Measurements from ENCODE around the gene SLC7A10. TPM values are rescaled to one million over a fixed set of nuclear protein-coding genes. Genes with fewer than 3 reads are reported as not detected.

SLC7A10 gene
- polyA plus RNA-seq, 1 donor, result 20.9 TPM

DNA sequence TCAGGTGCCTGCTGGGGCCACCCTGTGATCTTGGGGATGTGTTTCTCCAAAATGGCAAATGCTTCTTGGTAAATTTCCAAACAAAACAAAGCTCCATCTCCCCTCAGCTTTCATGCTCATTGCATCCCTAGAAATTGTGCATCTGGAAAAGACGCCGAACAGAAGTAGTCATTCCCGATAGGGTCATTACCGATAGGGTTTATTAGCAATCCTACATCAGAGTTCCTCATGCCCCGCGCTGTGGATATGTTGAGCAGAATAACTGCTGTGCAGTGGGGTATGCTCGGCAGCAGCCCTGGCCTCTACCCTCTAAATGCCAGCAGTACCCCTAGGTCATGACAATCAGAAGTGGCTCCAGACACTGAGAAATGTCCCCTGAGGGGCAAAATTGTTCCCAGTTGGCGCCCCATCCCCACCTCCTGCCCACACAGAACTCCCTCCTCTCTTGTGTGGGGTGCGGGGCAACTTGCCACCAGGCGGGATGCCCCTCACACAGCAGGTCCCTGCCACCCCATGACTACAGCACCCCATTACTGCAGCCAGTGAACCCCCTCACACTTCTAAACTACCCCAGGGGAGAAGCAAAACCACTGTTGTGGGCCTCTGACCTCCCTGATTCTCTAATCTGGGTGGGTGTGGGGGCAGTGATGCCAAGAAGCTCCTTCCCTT lies 13.0 kb upstream of the SLC7A10 start:
- peaks cover 4% of the 10 kb centered on the region for H3K9me3 ChIP-seq (ENCODE audit: control insufficient read depth, low read depth, low read length)
- H3K27me3 ChIP-seq (ENCODE audit: control insufficient read depth, insufficient read depth, low read length), result no peaks in the 10 kb centered on the region
- peaks cover 33% of the 10 kb centered on the region for H3K4me1 ChIP-seq (ENCODE audit: control insufficient read depth, insufficient read depth, low read length)
- no peak for DNase-seq
- H3K36me3 ChIP-seq (ENCODE audit: control insufficient read depth, insufficient read depth, low read length), result no peaks in the 10 kb centered on the region
- WGBS (ENCODE audit: insufficient coverage, low lambda C conversion rate), result no CpG with 5 or more reads among the region's 10 CpGs
- H3K4me3 ChIP-seq (ENCODE audit: low read length), result no peak overlapping the region
- no peak overlapping the region for H3K27ac ChIP-seq (ENCODE audit: low read length)

DNA sequence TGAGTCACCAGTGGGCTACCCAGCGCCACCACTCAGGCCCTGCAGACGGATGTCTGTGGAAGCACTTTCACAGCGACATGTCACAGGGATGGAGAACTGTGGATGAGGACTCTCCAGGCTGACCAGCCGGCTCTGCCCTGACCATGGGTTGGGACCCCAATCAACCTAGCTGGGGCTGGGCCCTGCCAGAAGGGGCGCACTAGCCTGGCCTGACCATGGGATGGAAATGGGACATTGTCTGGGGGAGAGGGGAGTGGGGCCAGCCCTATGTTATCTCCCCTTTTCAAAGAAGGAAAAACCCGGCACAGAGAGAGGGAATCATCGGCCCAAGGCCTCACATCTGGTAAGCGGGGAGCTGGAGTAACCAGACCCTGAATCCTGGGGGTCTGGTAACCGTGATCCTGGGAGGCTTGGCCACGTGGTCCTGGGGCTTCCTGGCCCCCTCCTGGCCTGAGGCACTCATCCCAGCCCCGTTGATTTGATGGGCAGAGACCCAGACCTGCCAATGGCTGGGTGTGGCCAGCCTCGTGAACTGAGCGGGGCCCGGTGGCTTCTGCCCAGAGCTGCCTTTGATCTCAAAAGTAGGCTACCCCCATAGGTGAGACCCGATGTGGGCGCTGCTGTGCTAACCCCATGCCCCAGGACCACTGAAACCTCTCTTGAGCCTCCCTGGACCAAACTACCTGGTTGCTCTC lies 11.2 kb upstream of the SLC7A10 start:
- H3K4me3 ChIP-seq (ENCODE audit: low read length), result no peak overlapping the region
- H3K27me3 ChIP-seq (ENCODE audit: control insufficient read depth, insufficient read depth, low read length), result no peaks in the 10 kb centered on the region
- H3K27ac ChIP-seq (ENCODE audit: low read length), result no peak overlapping the region
- H3K4me1 ChIP-seq (ENCODE audit: control insufficient read depth, insufficient read depth, low read length), result peaks cover 36% of the 10 kb centered on the region
- H3K36me3 ChIP-seq (ENCODE audit: control insufficient read depth, insufficient read depth, low read length), result no peaks in the 10 kb centered on the region
- H3K9me3 ChIP-seq (ENCODE audit: control insufficient read depth, low read depth, low read length), result peaks cover 4% of the 10 kb centered on the region
- DNase-seq, result no peak
- WGBS (ENCODE audit: insufficient coverage, low lambda C conversion rate), result no CpG with 5 or more reads among the region's 16 CpGs

DNA sequence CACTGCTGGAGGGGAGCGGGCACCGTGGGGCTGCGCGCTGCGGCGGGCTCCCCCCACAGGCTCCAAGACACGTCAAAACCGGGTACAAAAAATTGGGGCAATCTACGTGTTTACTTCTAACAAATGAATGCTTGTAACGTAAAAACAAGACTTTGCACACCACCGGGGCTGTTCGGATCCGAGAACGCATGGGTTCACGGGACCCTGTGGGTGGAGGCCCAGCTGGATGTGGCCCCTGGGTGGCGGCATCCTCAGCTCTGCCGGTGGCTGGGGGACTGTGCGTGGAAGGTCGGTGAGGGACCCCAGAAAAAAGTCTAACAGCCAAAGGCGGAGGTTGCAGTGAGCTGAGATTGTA lies 10.3 kb upstream of the SLC7A10 start:
- no CpG with 5 or more reads among the region's 20 CpGs for WGBS (ENCODE audit: insufficient coverage, low lambda C conversion rate)
- Histone ChIP-seq H3K27me3 (ENCODE audit: control insufficient read depth, insufficient read depth, low read length) (no peaks in the 10 kb centered on the region), H3K27ac (ENCODE audit: low read length) (no peak overlapping the region), H3K4me1 (ENCODE audit: control insufficient read depth, insufficient read depth, low read length) (peaks cover 29% of the 10 kb centered on the region), H3K36me3 (ENCODE audit: control insufficient read depth, insufficient read depth, low read length) (no peaks in the 10 kb centered on the region), H3K4me3 (ENCODE audit: low read length) (no peak overlapping the region), H3K9me3 (ENCODE audit: control insufficient read depth, low read depth, low read length) (peaks cover 4% of the 10 kb centered on the region)
- DNase-seq, result no peak

DNA sequence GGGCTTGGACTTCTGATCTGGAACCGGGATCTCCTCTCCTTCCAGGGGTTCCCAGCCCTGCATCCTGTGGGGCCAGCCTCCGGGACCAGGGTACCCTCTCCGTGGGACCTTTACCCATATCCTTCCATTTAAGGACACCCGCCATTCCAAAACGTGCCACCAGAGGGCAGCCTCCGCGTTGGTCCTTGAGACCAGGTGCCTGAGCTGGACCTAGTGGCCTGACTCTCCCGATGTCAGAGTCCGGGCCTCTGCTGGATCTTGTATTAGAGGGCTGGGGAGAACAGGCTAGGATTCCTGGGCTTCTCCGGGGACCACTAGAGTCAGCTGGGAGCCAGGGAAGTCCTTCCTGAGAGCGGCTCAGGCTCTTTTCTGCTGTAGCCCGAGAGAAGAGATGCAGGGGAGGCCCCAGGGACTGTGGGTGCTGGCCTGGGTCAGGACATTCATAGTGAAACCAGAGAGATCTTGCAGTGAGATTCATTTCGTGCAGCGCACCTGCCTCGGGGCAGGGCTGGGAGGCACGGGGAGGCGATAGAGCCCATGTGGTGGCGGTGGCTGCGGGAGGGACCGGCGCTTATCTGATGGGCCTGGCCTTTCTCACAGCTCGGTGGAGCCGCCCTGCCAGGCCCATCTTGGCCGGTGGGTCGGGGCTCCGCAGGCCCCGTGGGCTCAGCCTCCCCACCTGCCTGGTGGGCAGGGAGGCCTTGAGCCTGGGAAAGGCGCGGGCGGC lies 9.8 kb upstream of the SLC7A10 start:
- DNase-seq, result peak; percentile 63 to 70
- Histone ChIP-seq H3K4me1 (ENCODE audit: control insufficient read depth, insufficient read depth, low read length) (peaks cover 24% of the 10 kb centered on the region), H3K27me3 (ENCODE audit: control insufficient read depth, insufficient read depth, low read length) (no peaks in the 10 kb centered on the region), H3K9me3 (ENCODE audit: control insufficient read depth, low read depth, low read length) (peaks cover 4% of the 10 kb centered on the region), H3K27ac (ENCODE audit: low read length) (no peak overlapping the region), H3K4me3 (ENCODE audit: low read length) (no peak overlapping the region), H3K36me3 (ENCODE audit: control insufficient read depth, insufficient read depth, low read length) (no peaks in the 10 kb centered on the region)
- WGBS (ENCODE audit: insufficient coverage, low lambda C conversion rate), result no CpG with 5 or more reads among the region's 30 CpGs

DNA sequence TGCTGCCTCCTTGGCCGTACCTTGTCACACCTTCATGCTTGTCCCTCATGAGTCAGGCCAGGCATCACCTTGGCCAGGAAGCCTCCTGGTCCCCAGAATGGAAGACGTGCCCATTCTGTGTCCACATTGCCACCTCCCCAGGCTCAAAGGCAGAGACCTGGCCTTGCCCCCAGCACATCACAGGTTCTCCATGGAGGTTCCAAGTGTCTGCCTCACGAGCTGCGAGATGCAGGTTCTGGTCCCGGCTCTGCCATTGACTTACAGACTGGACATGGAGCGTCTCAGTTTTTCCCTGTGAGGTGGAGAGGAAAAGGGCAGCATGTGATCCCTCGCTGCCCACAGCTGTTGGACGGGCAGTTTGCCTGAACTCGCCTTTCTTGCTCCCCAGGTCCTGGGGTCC lies 9.1 kb upstream of the SLC7A10 start:
- WGBS (ENCODE audit: insufficient coverage, low lambda C conversion rate), result no CpG with 5 or more reads among the region's 9 CpGs
- Histone ChIP-seq H3K4me3 (ENCODE audit: low read length) (no peak overlapping the region), H3K9me3 (ENCODE audit: control insufficient read depth, low read depth, low read length) (peaks cover 4% of the 10 kb centered on the region), H3K4me1 (ENCODE audit: control insufficient read depth, insufficient read depth, low read length) (peaks cover 17% of the 10 kb centered on the region), H3K36me3 (ENCODE audit: control insufficient read depth, insufficient read depth, low read length) (no peaks in the 10 kb centered on the region), H3K27me3 (ENCODE audit: control insufficient read depth, insufficient read depth, low read length) (no peaks in the 10 kb centered on the region), H3K27ac (ENCODE audit: low read length) (no peak overlapping the region)
- DNase-seq, result no peak

DNA sequence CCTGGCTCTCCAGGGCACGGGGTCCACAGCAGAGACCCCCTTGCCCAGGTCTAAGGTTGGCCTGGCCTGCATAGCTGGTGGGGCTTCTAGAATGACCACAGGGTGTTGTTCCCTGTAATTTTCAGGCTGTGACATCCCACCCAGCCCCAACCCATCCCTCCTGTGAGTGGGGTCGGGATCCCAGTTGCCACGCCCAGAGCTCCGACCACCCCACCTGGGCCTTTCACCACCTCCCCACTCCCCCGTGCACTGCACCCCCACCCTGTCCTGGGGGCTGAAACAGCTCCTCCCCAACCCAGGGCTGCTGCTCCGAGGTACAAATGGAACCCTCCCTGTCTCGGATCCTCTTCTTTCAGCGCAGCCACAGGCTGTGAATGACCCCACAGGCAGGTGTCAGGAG lies 8.4 kb upstream of the SLC7A10 start:
- no peaks in the 10 kb centered on the region for H3K36me3 ChIP-seq (ENCODE audit: control insufficient read depth, insufficient read depth, low read length)
- no peak for DNase-seq
- peaks cover 4% of the 10 kb centered on the region for H3K9me3 ChIP-seq (ENCODE audit: control insufficient read depth, low read depth, low read length)
- WGBS (ENCODE audit: insufficient coverage, low lambda C conversion rate), result no CpG with 5 or more reads among the region's 8 CpGs
- H3K27ac ChIP-seq (ENCODE audit: low read length), result no peak overlapping the region
- no peak overlapping the region for H3K4me3 ChIP-seq (ENCODE audit: low read length)
- peaks cover 17% of the 10 kb centered on the region for H3K4me1 ChIP-seq (ENCODE audit: control insufficient read depth, insufficient read depth, low read length)
- no peaks in the 10 kb centered on the region for H3K27me3 ChIP-seq (ENCODE audit: control insufficient read depth, insufficient read depth, low read length)

DNA sequence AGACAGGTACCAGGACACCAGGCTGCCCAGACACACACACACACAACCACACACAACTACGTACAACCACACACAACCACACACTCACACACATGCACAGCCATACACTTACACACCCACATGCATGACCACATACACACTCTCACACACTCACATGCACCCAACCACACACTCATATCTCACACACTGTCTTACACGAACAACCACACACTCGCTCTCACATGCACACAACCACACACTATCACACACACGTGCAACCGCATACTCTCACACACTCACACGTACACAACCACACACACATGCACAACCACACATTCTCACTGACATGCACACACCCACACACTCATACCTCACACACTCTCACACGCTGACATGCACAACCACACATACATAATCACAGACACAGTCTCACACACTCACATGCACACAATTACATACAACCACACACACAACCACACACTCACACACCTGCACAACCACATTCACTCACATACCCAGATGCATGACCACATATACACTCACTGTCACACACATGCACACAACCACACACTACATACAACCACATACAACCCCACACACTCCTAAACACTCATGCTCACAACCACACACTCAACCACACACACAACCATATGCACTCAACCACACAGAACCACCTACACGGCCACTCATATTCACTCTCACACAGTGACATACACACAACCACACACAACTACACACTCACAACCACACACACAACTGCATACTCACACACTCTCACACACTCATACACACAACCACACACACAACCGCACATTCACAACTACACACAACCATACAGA lies 7.6 kb upstream of the SLC7A10 start:
- Histone ChIP-seq H3K9me3 (ENCODE audit: control insufficient read depth, low read depth, low read length) (peaks cover 4% of the 10 kb centered on the region), H3K27me3 (ENCODE audit: control insufficient read depth, insufficient read depth, low read length) (no peaks in the 10 kb centered on the region), H3K27ac (ENCODE audit: low read length) (no peak overlapping the region), H3K4me3 (ENCODE audit: low read length) (no peak overlapping the region), H3K4me1 (ENCODE audit: control insufficient read depth, insufficient read depth, low read length) (peaks cover 17% of the 10 kb centered on the region), H3K36me3 (ENCODE audit: control insufficient read depth, insufficient read depth, low read length) (no peaks in the 10 kb centered on the region)
- DNase-seq, result no peak
- 60% methylated on average over 1 of the region's 9 CpGs for WGBS (ENCODE audit: insufficient coverage, low lambda C conversion rate)

DNA sequence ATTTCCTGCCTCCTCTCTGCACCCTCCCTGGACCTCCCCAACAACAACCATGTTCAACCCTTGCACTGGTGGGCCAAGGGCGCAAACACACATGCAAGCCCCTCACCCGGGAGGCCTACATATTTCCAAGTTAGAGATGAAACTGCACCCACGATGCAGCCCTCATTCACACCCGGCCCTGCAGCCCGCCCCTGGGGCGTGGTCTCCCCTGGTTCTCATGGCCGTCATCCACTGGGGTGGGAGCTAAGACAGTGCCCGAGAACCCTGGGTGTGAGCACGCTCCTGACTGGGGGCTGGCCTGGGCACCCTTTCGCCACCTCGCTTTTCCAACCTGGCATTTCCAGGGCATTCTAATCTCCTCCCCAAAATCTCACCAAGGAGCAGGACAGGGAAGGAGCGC lies 7.0 kb upstream of the SLC7A10 start:
- Histone ChIP-seq H3K9me3 (ENCODE audit: control insufficient read depth, low read depth, low read length) (peaks cover 9% of the 10 kb centered on the region), H3K36me3 (ENCODE audit: control insufficient read depth, insufficient read depth, low read length) (no peaks in the 10 kb centered on the region), H3K27me3 (ENCODE audit: control insufficient read depth, insufficient read depth, low read length) (no peaks in the 10 kb centered on the region), H3K27ac (ENCODE audit: low read length) (no peak overlapping the region), H3K4me3 (ENCODE audit: low read length) (no peak overlapping the region), H3K4me1 (ENCODE audit: control insufficient read depth, insufficient read depth, low read length) (peaks cover 17% of the 10 kb centered on the region)
- WGBS (ENCODE audit: insufficient coverage, low lambda C conversion rate), result no CpG with 5 or more reads among the region's 12 CpGs
- DNase-seq, result no peak

DNA sequence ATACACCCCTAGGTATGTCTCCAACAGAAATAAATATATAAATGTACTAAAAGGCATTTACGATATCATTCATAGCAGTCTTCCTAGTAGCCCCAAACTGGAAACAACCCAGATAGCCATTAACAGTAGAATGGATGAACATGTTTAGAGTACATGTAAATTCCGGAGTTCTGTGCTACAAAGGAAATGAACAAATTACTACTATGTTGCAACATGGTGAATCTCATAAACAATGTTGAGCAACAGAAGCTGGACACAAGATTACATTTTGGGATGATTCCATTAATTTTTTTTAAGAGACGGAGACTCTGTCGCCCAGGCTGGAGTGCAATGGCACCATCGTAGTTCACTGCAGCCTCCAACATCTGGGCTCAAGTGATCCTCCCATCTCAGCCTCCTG lies 5.9 kb upstream of the SLC7A10 start:
- Histone ChIP-seq H3K27me3 (ENCODE audit: control insufficient read depth, insufficient read depth, low read length) (peaks cover 7% of the 10 kb centered on the region), H3K36me3 (ENCODE audit: control insufficient read depth, insufficient read depth, low read length) (no peaks in the 10 kb centered on the region), H3K4me1 (ENCODE audit: control insufficient read depth, insufficient read depth, low read length) (peaks cover 7% of the 10 kb centered on the region), H3K27ac (ENCODE audit: low read length) (no peak overlapping the region), H3K4me3 (ENCODE audit: low read length) (no peak overlapping the region), H3K9me3 (ENCODE audit: control insufficient read depth, low read depth, low read length) (peaks cover 16% of the 10 kb centered on the region)
- WGBS (ENCODE audit: insufficient coverage, low lambda C conversion rate), result no CpG with 5 or more reads among the region's 5 CpGs
- no peak for DNase-seq

DNA sequence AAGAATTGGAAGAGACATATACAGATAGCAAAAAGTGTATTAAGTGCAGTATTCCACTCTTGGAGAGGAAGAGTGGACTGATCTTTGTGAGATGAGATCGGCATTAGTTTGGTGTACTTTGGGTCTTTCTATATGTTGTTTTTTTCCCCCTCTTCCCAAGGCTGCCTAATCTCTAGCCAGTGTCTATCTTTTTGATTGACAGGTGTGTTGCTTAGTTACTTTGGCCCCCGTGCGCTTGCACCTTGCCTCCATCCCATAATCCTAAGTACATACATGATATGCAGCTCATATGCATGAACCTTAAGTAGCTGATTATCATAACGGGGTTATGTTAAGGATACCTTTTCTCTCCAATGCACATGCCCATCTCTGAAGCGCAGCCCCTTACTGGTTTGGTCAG lies 4.3 kb upstream of the SLC7A10 start:
- Histone ChIP-seq H3K4me3 (ENCODE audit: low read length) (no peak overlapping the region), H3K4me1 (ENCODE audit: control insufficient read depth, insufficient read depth, low read length) (peaks cover 12% of the 10 kb centered on the region), H3K9me3 (ENCODE audit: control insufficient read depth, low read depth, low read length) (peaks cover 15% of the 10 kb centered on the region), H3K36me3 (ENCODE audit: control insufficient read depth, insufficient read depth, low read length) (no peaks in the 10 kb centered on the region), H3K27ac (ENCODE audit: low read length) (no peak overlapping the region), H3K27me3 (ENCODE audit: control insufficient read depth, insufficient read depth, low read length) (peaks cover 20% of the 10 kb centered on the region)
- DNase-seq, result no peak
- 100% methylated on average over 1 of the region's 5 CpGs for WGBS (ENCODE audit: insufficient coverage, low lambda C conversion rate)

Measured in large intestine (tissue), 3 donors.